Tibial artery (tissue), 4 donors: ENCODE measurements around the gene CLIP2.

Experiments
- DNase-seq, 2 donors: peaks; one replicate each; pipeline ENCODE4 v3.0.0-alpha.2; 2019
- H3K27ac ChIP-seq, 2 donors: fragments of 200-600 bp; sonication (generic) in 1 of 2; 1 replicate in 1 of 2; 2 replicates in 1 of 2; pipeline ENCODE4 v1.5.1; 2018 to 2019; ENCODE audit warnings: mild to moderate bottlenecking in 1 of 2
- H3K27me3 ChIP-seq, 2 donors: fragments of 200-600 bp; sonication (generic) in 1 of 2; one replicate each; pipeline versions ENCODE4 v1.5.1 to v1.6.0; 2016 to 2019
- H3K36me3 ChIP-seq, 3 donors: fragments of 200-600 bp; sonication (generic) in 2 of 3; one replicate each; pipeline ENCODE4 v1.5.1; 2016 to 2019; ENCODE audit warnings: mild to moderate bottlenecking in 2 of 3
- H3K4me1 ChIP-seq, 4 donors: fragments of 200-600 bp; sonication (generic) in 2 of 4; 1 replicate in 3 of 4; 2 replicates in 1 of 4; pipeline ENCODE4 v1.5.1; 2016 to 2019
- H3K4me3 ChIP-seq, 2 donors: fragments of 200-600 bp; sonication (generic) in 1 of 2; 1 replicate in 1 of 2; 2 replicates in 1 of 2; pipeline ENCODE4 v1.5.1; 2018 to 2019; ENCODE audit warnings: mild to moderate bottlenecking in 2 of 2
- H3K9me3 ChIP-seq, 3 donors: fragments of 200-600 bp; sonication (generic) in 1 of 3; one replicate each; pipeline ENCODE4 v1.5.1; 2016 to 2019
- CTCF ChIP-seq, 2 experiments: fragments of 200-600 bp in 1 of 2; fragments of 450-650 bp in 1 of 2; IDR thresholded peaks; one replicate each; pipeline ENCODE4 v1.5.1; 2017 to 2019; ENCODE audit warnings: antibody characterized with exemption in 2 of 2, mild to moderate bottlenecking in 1 of 2, moderate library complexity in 1 of 2
- intact Hi-C: fragments of 100-400 bp; cut with DNase I; formaldehyde crosslinking; loops from one replicate; pipeline ENCODE4 v1.15.0; 2023; ENCODE audit warnings: low total_unique reads

The CLIP2 gene

DNA sequence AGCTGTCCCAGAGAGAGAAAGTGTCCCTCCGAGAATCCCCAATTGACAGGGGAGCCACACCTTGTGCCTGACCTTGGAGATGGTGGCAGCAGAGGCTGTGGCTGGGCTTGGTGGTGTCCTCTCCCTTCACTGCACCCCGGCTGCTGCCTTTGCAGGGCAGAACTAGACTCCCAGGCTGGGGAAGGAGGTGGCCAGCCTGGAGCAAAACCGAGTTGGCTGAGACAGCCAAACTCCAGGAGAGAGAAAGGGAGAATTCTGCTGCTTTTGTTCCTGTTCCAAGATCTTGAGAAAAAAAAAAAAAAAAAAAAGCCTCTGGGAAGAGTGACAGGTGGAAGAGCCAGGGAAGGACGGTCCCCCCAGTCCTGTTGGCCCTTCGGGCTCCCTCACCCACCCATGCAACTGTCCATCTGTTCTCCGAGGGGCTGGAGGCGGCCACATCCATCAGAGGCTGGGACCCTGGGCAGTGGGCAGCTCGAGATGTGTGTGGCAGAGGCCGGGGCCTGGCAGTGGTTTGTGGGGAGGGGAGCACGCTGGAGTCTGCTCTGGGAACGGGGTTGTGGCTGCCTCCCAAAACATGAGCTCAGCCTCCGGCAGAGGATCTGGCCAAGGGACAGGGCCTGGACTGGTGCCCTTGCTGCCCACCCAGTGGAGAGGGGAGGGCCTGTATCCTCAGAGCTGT, 35.5 kb downstream of the CLIP2 start:
- H3K27ac ChIP-seq = no peak overlapping the region
- H3K36me3 ChIP-seq = peaks cover 0 to 22% (median 6%) of the 10 kb centered on the region in 3 donors
- no peak for TF ChIP-seq CTCF (IDR thresholded peaks at IDR 0.05)
- intact Hi-C loops = no loop called here
- no peaks in the 10 kb centered on the region for H3K9me3 ChIP-seq
- peaks cover 0 to 16% (median 8%) of the 10 kb centered on the region in 4 donors for H3K4me1 ChIP-seq
- H3K4me3 ChIP-seq = no peak overlapping the region
- no peak for DNase-seq
- no peaks in the 10 kb centered on the region for H3K27me3 ChIP-seq

GRCh38 chr7:74325210-74325565, 36.0 kb downstream of the CLIP2 start:
- intact Hi-C loops = no loop called here

DNA sequence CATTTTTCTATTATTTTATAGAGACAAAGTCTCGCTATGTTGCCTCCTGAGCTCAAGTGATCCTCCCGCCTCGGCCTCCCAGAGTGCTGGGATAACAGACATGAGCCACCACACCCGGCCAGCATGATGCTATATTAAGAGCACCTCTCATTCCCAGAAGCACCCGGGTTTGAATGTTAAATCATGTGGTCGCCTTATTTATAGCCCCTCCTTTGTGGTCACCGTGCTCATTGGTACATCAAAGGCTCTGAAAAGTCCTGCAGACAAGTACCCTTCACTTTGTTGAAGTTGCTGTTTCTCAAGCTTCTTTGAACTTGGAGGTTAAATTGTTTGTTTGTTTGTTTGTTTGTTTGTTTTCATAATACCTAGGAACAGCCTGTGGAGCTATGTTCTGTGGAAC, 40.0 kb downstream of the CLIP2 start:
- no peak for DNase-seq
- Histone ChIP-seq H3K9me3 (no peaks in the 10 kb centered on the region), H3K27me3 (no peaks in the 10 kb centered on the region), H3K27ac (no peak overlapping the region), H3K36me3 (peaks cover 0 to 26% (median 0%) of the 10 kb centered on the region in 3 donors), H3K4me3 (no peak overlapping the region), H3K4me1 (peaks cover 0 to 9% (median 7%) of the 10 kb centered on the region in 4 donors)
- TF ChIP-seq CTCF (IDR thresholded peaks at IDR 0.05) = no peak
- intact Hi-C loops = no loop called here

More at GRCh38 chr7:74325210-74325565, 36.0 kb downstream of the CLIP2 start:
- Histone ChIP-seq H3K27ac (no peak overlapping the region), H3K36me3 (peaks cover 0 to 27% (median 6%) of the 10 kb centered on the region in 3 donors), H3K9me3 (no peaks in the 10 kb centered on the region), H3K27me3 (no peaks in the 10 kb centered on the region), H3K4me1 (peaks cover 0 to 16% (median 8%) of the 10 kb centered on the region in 4 donors), H3K4me3 (no peak overlapping the region)
- TF ChIP-seq CTCF (IDR thresholded peaks at IDR 0.05) = no peak
- no peak for DNase-seq

GRCh38 chr7:74332373-74333176, 43.4 kb downstream of the CLIP2 start:
- TF ChIP-seq CTCF (IDR thresholded peaks at IDR 0.05) = no peak
- intact Hi-C loops = no loop called here
- Histone ChIP-seq H3K9me3 (no peaks in the 10 kb centered on the region), H3K27me3 (no peaks in the 10 kb centered on the region), H3K36me3 (peaks cover 0 to 17% (median 0%) of the 10 kb centered on the region in 3 donors), H3K27ac (no peak overlapping the region), H3K4me3 (no peak overlapping the region), H3K4me1 (no peaks in the 10 kb centered on the region)
- DNase-seq = no peak

DNA sequence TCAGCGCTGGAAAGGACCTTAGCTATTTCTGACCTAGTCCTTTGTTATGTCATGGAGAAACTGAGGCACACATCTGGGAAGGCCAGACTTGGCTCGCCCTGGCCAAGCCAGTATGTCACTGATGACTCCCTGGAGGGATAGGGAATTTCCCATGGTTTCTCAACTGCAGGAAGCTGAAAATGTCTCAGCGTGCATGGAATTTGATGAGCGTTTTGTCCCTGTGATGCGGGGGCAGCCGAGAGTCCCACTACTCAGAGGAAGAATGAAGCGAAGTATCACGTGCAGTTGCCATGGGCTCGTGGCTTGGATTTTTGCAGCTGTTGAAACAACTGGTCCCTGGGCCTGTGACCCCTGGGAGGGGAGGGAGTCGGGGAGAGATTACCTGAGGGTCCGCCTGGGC, 44.8 kb downstream of the CLIP2 start:
- H3K4me3 ChIP-seq = no peak overlapping the region
- H3K27me3 ChIP-seq = no peaks in the 10 kb centered on the region
- no peak overlapping the region for H3K27ac ChIP-seq
- no peak for TF ChIP-seq CTCF (IDR thresholded peaks at IDR 0.05)
- H3K4me1 ChIP-seq = no peaks in the 10 kb centered on the region
- DNase-seq = no peak
- intact Hi-C loops = no loop called here
- H3K9me3 ChIP-seq = no peaks in the 10 kb centered on the region
- H3K36me3 ChIP-seq = peaks cover 0 to 23% (median 7%) of the 10 kb centered on the region in 3 donors
